HL-60 (cell line): ENCODE results near the gene AZU1.

ENCODE experiments used
- CTCF ChIP-seq: IDR thresholded peaks from one replicate; pipeline ENCODE4 v1.5.1; 2011; ENCODE audit warnings: low read length, control low read depth, inconsistent platforms; ENCODE audit not compliant: insufficient read depth
- GABPA ChIP-seq: IDR thresholded peaks from 2 replicates; pipeline ENCODE4 v1.6.1; 2012; ENCODE audit warnings: low read depth
- POLR2AphosphoS5 ChIP-seq: IDR thresholded peaks from 2 replicates; pipeline ENCODE4 v1.6.1; 2012; ENCODE audit warnings: low read depth
- REST ChIP-seq: IDR thresholded peaks from 2 replicates; pipeline ENCODE4 v1.6.1; 2012; ENCODE audit warnings: low read depth; ENCODE audit not compliant: insufficient replicate concordance
- SPI1 ChIP-seq: IDR thresholded peaks from 2 replicates; pipeline ENCODE4 v1.6.1; 2012; ENCODE audit warnings: low read depth, mild to moderate bottlenecking, borderline replicate concordance

- TF ChIP-seq CTCF, result no peak
- no peak for TF ChIP-seq GABPA
- peak; percentile 97 for TF ChIP-seq POLR2AphosphoS5
- TF ChIP-seq SPI1, result no peak
- no peak for TF ChIP-seq REST
Observed at GRCh38 chr19:848386-848921, 20.8 kb downstream of the AZU1 start.
